HCT116 (cell line): ENCODE data around the gene USP17L19.
"Not testable (repeated sequence)": the region's sequence is repeated elsewhere in the genome, so short reads cannot be mapped to it uniquely, and the experiment has no call there.

Experiments
- CTCF ChIP-seq, 3 experiments: fragments of 200-600 bp in 1 of 3; sonication (generic) in 1 of 3; IDR thresholded peaks in 2 of 3; conservative IDR thresholded peaks in 1 of 3; 2 replicates each; pipeline ENCODE4 v1.5.1; 2012 to 2017; ENCODE audit warnings: low read depth in 2 of 3, low read length in 2 of 3, antibody characterized with exemption in 1 of 3, borderline replicate concordance in 1 of 3, control low read depth in 1 of 3, mild to moderate bottlenecking in 1 of 3, mixed read lengths in 1 of 3, mixed run types in 1 of 3, moderate library complexity in 1 of 3; ENCODE audit not compliant: insufficient read depth in 1 of 3
- POLR2A ChIP-seq: IDR thresholded peaks from 2 replicates; pipeline ENCODE4 v1.7.0; 2011; ENCODE audit warnings: borderline replicate concordance; ENCODE audit not compliant: insufficient read depth, insufficient read length; ENCODE audit errors: extremely low read depth

- not testable (repeated sequence) for TF ChIP-seq CTCF (IDR thresholded peaks at IDR 0.05 in 2 of 3, conservative IDR thresholded peaks at IDR 0.05 in 1 of 3; ENCODE audit: borderline replicate concordance in 1 of 3, insufficient read depth in 1 of 3, low read depth in 2 of 3, low read length in 2 of 3); POLR2A
Measured at GRCh38 chr4:9210357-9210756, 42.8 kb upstream of the USP17L19 start, which contains the start of gene USP17L10.
